GM19468 (cell line): ENCODE measurements around the gene RALY.
"Not testable (repeated sequence)": the region's sequence is repeated elsewhere in the genome, so short reads cannot be mapped to it uniquely, and the experiment has no call there.

Experiments used
- ATAC-seq: cut with Tn5 transposase; IDR thresholded peaks from one replicate; pipeline ENCODE4 v1.9.1; 2021; ENCODE audit warnings: mild to moderate bottlenecking, moderate library complexity, moderate number of reproducible peaks; ENCODE audit not compliant: unreplicated experiment; ENCODE audit errors: extremely low read depth

The RALY gene

GRCh38 chr20:34014878-34015277, 21.2 kb downstream of the RALY start:
- no peak for ATAC-seq

- no peak for ATAC-seq
These were observed 22.0 kb downstream of the RALY start for GRCh38 chr20:34015401-34016335.

- no peak for ATAC-seq
These were observed 23.0 kb downstream of the RALY start for GRCh38 chr20:34016736-34017135.

- no peak for ATAC-seq
These were observed 23.9 kb downstream of the RALY start for GRCh38 chr20:34017610-34018009.

- no peak for ATAC-seq
These were observed 24.5 kb downstream of the RALY start for GRCh38 chr20:34018166-34018565.

GRCh38 chr20:34022151-34022838, 28.6 kb downstream of the RALY start:
- no peak for ATAC-seq

GRCh38 chr20:34022839-34023234, 29.1 kb downstream of the RALY start:
- no peak for ATAC-seq

- no peak for ATAC-seq
These were observed 30.4 kb downstream of the RALY start for GRCh38 chr20:34023937-34024722.

- ATAC-seq: no peak
These were observed 31.1 kb downstream of the RALY start for GRCh38 chr20:34024723-34025351.

- not testable (repeated sequence) for ATAC-seq
These were observed 34.3 kb downstream of the RALY start for GRCh38 chr20:34028013-34028412.

- ATAC-seq: no peak
These were observed 35.7 kb downstream of the RALY start for GRCh38 chr20:34029415-34029814.

- ATAC-seq: no peak
These were observed 36.7 kb downstream of the RALY start for GRCh38 chr20:34030456-34030855.

GRCh38 chr20:34033903-34034302, 40.2 kb downstream of the RALY start:
- ATAC-seq: no peak

- ATAC-seq: no peak
These were observed 43.4 kb downstream of the RALY start for GRCh38 chr20:34037121-34037520.

- ATAC-seq: no peak
These were observed 44.1 kb downstream of the RALY start for GRCh38 chr20:34037767-34038166.

GRCh38 chr20:34040300-34040995, 46.7 kb downstream of the RALY start:
- ATAC-seq: no peak

- ATAC-seq: no peak
These were observed 47.5 kb downstream of the RALY start for GRCh38 chr20:34041226-34041625.

GRCh38 chr20:34042262-34042661, 48.6 kb downstream of the RALY start:
- ATAC-seq: no peak

GRCh38 chr20:34043025-34043424, 49.3 kb downstream of the RALY start:
- no peak for ATAC-seq

- ATAC-seq: no peak
These were observed 51.6 kb downstream of the RALY start for GRCh38 chr20:34045294-34045693.
